ENCODE results near the gene SAP25.

Gene SAP25

DNA sequence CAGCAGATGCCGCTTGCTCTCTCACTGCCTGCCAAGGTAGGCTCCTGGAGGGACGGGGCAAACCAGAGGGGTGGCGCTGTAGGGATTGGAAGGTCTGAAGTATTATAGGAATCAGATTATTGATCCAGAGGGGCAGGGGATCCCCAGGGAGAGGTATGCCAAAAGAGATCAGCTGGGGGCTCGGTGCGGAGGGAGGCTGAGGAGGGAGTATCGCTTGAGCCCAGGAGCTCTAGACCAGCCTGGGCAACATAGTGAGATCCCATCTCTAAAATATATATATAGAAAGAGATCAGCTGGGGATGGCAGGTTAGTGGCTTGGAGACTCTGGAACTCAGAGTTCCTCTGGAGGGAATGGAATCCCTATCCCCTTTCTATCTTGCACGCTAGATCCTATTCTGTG is 21.5 kb upstream of the SAP25 start:
- DNase-seq (ENCODE audit: low spot score): no peak

DNA sequence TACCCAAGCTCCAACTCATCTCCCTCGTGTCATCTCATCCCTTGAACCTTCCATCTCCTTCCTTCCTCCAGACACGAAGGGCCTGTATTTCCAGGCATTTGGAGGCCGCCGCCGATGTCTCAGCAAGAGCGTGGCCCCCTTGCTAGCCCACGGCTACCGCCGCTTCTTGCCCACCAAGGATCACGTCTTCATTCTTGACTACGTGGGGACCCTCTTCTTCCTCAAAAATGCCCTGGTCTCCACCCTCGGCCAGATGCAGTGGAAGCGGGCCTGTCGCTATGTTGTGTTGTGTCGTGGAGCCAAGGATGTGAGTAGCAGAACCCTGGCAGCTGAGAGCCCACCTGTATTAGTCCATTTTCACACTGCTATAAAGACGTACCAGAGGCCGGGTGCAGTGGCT is 17.9 kb upstream of the SAP25 start:
- DNase-seq (ENCODE audit: low spot score): no peak

DNA sequence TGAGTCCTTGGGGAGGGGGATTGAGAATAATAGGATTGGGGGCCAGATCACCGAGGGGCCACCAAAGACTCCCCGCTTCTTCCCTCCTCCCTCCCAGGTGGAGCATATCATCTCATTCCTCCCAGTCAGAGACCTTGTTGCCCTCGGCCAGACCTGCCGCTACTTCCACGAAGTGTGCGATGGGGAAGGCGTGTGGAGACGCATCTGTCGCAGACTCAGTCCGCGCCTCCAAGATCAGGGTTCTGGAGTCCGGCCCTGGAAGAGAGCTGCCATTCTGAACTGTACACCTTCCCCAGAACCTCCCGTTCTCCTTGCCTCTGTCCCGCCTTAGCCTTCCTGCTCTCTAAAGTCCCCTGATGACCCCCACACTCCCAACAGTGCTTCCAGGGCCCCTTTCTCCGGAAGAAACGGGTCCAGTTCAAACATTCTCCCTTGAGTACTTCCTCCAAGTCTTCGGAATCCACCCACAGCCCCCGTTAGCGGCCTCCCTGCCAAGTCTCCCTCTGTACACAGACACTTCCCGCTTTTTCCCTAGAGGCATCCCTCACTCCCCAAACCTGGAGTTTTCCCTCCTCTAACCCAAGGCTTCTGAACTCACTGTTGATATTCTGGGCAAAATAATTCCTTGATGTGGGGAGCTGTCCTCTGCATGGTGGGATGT is 16.5 kb upstream of the SAP25 start:
- no peak for DNase-seq (ENCODE audit: low spot score)

DNA sequence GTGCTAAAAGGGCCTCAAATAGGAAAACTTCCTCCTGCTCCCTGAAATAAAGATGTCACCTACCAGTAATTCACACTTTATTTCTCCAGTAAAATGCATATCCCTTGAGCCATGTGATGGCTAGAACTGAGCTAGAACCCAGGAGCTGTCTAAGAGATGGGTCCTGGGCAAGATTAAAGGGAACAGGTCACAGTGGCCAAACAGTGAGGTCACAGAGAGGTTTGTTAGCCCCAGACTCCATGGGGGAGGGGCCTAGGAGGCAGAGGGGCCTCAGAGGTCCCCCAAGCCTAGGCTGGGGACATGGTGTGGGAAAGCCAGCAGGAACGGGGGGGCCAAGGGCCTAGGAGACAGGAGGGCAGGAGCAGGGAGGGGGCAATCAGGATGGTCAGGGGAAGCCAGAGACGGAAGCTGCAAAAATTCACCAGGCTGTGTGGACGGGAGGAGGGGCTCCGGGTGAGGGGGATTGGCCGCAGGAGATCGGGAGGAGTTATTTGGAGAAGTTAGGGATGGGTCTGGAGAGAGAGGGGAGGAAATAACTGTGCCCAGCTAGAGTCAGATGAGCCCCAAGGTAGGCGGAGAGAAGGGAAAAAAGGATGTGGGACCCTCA is 15.7 kb upstream of the SAP25 start:
- DNase-seq (ENCODE audit: low spot score): no peak

DNA sequence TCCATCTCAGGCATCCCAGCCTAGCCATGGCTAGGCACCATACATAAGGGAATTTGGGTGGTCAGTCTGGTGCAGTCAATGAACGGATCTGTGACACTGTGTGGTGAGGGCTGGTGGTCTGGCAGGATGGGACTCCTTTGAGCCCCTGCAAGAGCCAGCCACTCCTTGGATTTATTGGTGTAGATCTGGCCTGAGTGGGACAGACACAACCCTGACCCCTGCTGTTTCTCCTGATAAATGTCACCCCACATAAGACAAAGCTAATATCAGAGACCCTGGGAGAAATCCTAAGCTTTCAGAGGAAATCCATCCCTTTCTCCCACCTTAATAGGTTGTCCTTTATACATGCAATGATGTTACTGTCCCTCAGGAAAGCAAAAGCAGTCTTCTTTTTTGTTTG is 14.7 kb upstream of the SAP25 start:
- peak; percentile 29 for DNase-seq (ENCODE audit: low spot score)

DNA sequence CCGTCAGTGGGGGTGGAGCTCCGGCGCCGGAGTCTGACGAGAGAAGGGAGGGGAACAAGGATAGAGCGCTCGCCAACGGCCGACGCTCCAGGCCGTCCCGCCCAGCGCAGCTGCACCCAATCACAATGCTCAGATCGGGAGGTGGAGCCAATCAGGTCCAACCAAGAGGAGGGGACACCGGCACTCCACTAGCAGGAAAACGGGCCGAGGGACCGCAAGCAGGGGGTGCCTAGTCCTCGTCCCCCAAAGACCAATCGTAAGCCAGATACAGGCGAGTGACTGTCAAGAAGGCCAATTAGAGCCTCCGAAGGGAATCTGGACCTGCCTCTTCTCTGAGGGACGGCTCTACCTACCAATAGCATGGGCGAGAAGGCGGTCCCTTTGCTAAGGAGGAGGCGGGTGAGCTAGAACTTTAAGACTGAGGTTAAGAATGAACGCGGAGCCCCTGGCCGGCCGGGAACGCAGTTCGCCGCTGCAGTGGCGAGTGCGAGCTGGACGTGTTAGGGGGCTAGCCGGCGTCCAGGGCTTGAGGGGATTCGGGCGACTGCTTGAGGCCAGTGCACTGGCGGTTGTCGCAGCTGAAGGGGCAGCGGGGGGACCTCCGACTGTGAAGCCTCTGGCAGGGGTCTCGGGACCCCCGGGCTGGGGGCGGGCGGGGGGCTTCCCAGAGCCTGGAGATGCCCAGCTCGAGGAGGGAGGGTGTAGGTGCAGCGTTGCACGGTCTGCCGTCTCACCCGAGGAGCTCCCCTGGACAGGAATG is 12.7 kb upstream of the SAP25 start, which contains the start of gene FBXO24:
TSS of gene FBXO24 (plus strand) at position 63 of the 760 bp plus-strand sequence. CDS start at position 361, 298 bp downstream.
- peak; percentile 100 for DNase-seq (ENCODE audit: low spot score)

DNA sequence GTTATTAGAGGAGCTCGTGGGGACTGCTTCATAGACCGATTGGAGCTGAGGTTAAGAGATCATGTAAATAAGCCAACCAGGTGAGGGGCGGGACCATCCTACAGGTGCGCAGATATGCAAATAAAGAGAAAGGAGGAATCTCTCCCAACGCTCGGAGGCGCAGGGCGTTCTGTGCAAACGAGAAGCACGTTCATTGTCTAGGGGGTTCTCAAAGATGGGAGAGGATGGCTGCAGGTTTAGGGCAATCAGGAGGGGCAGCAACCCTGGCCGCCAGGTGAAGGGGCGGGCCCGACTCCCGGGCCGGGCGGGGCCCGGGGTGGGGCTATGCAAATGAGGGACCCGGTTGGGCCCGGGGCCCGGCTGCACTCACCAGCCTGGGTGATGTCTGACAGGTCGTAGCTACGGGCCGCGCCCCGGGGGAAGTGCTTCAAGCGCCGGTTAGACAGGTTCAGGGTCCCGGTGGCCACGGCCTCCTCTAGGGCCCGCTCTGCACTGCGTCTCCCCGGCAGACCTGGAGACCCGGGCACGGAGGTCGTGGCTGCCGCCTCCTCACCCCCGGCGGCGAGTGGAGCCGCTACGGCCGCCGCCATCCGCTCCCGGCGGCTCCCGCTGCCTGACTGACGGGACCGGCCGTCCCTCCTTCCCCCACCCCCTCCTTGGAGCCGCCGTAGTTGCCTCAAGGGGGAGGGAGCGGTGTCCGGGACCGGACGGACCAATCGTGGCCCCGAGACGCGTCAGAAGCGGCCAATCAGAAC is 12.0 kb upstream of the SAP25 start, which contains the start of gene LRCH4:
TSS of gene LRCH4 (minus strand) at position 619 of the 755 bp plus-strand sequence. CDS start at position 590, 29 bp downstream.
- DNase-seq (ENCODE audit: low spot score): peak; percentile 38

DNA sequence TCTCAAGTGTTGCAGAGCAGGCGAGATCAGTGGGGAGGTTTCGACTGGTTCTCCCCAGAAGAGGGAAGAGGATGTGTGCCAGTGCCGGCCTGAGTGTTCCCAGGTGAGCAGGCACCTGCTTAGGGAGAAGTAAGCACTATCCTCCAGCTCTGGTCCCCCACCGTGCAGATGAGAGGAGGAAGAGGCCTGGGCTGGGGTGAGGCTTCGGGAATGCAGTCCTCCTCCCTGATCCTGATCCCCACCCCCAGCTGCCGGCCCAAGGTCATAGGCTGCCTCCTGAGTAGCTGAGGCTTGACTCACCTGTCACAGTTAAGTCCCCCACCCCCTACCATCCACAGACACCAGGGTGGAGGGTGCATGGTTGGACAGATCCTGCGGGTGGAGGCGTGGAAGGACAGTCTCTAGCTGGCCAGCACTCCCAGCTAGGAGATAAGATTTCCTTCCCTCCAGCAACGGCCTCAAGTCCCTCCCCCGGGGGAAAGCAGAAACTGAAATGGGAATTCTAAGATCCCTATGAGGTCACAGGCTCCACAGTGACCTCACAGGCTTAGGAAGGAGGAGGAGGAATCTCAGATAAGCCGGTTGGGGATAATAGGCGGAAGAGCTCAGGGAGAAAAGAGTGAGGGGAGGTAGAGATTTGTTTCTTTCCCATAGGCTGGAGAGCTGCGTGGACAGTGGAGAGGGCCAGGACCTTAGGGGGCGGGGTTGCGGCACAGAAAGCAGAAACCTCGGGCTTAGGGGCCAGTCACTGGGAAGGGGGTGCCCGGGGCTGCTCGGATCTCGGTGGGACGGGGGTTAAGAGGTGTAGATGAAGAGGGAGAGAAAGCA is 11.2 kb upstream of the SAP25 start:
- peak; percentile 32 for DNase-seq (ENCODE audit: low spot score)

DNA sequence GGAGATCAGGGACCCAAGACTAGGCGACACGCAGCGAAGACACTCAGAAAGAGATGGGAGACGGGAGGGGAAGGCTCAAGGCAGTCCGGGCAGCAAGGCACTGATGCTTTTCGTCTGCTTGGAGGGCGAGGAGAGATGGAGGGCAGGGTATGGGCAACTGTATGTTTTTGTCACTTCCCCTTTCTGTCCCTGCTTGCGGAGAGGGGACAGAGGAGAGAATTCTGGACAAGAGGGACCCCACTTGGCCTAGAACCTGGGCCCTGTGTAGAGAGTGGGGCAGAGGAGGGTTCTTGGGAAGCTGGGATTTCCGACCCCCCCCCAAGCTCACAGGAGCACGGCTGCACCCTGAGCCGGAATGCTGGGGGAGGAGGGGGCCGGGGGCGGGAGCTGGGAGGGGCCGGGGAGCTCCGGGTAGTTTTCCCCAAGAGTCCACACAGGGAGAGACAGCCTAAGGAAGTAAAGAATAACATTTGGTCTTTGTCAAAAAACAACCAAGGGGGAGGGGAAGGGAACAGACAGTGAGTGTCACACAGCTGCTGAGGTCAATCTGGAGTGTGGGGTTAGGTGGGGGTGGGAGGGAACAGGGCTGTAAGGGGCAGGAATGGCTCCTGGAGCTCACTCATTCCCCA is 10.5 kb upstream of the SAP25 start:
- no peak for DNase-seq (ENCODE audit: low spot score)

DNA sequence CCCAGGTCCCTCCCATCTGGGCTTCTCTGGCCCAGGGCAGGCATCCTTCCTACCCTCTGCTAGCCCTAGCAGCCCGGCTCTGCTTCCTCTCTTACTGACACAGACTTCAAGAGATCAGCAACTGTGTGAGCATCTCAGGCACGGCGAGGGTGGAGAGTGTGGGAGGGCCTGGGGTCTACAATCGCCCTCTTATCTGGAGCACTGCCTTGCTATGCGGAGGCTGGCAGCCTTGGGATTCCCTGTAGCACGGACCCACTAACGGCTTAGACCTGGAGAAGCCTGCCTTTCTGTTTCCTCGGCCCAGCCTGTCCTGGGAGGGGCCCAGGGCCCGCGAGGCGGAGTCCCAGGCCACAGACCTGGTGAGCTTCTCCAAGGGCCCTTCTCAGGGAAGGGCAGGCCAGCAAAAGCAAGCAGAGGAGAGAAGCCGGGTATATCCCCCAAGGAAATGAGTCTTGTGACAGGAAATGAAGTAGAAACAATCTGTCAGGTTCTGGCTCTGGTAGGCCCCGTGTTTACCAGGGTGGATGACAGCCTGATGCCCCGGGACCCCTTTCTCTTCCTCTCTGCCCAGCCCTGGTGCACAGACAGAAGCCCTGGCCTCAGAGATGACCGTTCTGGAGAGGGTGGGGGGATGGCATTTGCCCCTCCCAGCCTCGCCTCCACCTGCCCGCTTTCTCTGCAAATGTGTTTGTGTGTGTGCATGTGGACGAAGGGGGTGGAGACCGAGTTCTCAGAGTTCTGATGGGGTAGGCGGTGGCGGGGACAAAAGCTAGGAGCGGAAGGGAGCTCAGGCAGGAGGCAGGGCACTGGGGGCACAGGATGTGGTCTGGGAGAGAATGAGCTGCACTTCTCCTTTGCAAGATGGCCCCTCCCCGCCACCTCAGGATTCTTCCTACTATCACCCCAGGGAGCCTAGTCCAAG is 9.7 kb upstream of the SAP25 start:
- no peak for DNase-seq (ENCODE audit: low spot score)

DNA sequence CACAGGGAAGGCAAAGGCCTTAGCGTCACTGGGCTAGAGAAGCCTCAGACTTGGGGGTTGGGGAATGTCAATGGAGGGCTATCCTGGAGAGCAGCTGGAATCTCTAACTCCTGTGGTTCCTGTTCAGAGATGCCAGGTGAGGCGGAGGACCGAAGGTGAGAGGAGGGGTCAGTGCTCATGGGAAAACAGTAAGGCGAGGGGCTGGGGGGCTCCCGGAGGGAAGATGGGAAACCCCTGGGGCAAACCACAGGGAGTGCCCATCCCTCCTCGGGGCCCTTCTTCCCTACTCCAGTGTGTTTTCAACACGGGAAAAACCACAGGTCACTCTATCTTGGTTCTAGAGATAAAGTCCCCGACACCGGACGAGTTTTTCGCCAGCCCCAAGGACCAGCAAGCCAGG is 8.9 kb upstream of the SAP25 start:
- no peak for DNase-seq (ENCODE audit: low spot score)

DNA sequence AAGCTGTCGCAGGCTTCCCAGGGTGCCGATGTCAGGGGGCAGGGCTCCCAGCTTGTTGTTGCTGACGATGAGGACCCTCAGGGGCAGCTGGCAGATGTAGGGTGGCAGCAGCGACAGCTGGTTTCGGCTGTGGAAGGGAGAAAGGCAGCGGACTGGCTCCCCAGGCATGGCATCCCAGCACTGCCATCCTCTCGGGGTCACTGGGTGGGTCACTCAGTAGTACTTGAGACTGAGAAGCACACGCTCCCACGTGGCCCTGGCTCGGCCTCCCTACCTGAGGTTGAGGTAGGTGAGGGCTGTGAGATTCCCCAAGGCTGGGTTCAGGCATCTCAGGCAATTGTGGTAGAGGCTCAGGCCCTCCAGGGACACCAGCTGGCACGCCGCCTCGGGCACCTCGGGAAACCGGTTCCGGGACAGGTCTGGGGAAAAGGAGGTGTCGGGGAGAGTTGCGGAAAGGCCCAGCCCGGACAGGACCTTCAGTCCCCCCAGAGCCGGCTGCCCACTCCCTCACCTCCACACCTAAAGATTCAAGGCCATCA is 8.4 kb upstream of the SAP25 start:
- no peak for DNase-seq (ENCODE audit: low spot score)

DNA sequence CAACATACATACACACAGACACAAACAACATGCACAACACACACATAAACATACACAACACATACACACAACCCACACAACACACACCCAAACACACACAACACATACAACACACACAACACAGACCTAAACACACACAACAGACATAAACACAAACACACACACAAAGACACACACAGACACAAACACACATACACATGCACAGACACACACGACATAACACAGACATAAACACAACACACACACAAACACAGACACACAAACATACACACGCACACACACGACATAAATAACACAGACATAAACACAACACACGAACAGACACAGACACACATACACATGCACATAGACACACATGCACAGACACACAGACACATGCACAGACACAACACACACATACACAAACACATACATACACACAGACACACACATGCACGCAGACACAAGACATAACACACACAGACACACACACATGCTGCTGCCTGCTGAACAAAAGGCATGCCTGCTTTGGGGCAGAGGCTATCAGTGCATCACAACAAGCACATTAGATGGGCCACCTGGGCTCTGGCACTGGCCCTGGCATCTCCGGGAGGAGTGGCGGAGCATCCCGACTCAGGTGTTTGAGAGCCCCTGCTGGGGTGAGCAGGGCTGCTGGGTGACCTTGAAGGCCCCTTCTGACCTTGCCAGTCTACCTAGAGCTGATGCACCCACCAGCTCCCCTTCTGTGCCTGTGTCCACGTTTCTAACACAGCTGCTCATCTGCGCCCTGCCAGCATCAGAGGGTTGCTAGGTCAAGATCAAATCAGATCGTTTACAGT is 7.0 kb upstream of the SAP25 start:
- DNase-seq (ENCODE audit: low spot score): no peak

DNA sequence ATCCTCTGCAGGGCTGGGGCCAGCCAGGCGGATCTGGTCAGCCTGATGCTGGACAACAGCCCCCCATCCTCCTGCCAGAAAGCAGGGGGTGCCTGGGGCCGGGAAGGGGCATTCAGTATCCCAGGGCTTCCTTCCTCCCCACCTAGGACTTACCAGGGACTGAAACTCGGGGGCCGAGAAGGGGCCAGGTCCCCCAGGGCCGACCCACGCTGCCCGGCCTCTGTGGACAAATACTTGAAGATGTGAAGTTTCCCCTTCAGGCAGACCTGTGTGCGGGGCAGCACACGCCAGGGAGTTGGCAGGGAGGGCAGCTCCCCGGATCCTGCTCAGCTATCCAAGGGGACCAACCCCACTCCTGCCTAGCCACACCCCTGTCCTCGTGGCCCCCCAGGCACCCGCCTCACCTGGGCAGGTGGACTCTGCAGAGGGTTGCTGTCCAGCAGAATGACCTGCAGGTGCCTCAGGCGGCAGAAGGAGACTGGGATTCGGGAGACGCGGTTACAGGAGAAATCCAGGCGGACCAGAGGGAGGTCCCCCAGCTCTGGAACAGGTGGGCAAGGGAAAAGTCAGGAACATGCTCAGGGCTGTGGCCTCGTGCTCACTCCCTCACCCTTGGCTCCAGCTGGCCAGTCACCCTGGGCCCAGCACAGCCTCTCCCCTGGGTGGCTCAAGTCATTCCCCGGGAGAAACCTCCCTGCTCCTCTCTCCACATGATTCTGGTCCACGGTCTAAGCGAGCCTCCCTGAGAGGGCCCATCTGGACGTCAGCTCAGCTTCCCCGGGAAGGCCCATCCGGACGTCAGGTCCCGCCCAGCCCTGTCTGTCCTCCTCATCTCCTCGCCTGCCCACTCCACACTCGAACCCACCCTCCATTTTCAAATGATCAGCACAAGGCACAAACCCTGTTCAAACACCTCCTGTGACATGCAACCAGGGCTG is 4.8 kb upstream of the SAP25 start:
- no peak for DNase-seq (ENCODE audit: low spot score)

DNA sequence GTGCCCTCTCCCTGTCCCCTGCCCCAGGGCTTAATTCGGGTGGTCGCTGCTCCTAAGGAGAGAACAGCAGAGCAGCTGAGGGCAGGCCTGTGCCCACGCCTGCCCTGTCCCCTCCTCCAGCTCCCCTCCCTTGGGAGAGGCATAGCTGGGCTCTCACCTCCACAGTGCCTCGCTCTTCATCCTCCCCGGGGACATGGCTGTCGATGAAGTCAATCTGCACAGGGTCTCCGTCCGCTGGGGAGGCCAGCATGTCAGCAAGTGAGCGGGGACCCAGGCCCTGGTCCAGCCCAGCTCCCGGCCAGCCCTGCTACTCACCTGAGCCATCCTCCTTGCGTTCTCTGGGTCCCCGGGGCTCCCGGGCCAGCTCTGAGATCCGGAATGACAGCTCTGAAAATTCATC is 3.8 kb upstream of the SAP25 start:
- no peak for DNase-seq (ENCODE audit: low spot score)

DNA sequence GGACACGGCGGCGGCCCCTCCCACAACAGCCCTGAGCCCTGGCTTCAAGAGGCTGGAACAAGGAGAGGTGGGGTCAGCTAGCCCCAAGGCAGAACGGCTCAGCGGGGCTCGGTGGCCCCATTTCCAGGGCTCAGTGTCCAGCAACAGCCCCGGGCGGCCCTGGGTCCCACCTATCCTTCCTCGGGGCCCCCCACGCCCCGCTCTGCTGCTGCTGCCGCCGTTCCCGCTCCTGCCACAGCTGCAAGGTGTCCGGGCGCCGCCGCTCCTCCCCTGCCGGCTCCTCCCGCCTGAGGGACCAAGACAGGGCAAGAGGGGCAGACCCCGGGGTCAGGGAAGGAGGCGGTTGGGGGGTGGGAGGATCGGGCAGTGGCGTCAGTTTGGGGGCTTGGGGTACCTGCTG is 3.4 kb upstream of the SAP25 start:
- DNase-seq (ENCODE audit: low spot score): no peak

DNA sequence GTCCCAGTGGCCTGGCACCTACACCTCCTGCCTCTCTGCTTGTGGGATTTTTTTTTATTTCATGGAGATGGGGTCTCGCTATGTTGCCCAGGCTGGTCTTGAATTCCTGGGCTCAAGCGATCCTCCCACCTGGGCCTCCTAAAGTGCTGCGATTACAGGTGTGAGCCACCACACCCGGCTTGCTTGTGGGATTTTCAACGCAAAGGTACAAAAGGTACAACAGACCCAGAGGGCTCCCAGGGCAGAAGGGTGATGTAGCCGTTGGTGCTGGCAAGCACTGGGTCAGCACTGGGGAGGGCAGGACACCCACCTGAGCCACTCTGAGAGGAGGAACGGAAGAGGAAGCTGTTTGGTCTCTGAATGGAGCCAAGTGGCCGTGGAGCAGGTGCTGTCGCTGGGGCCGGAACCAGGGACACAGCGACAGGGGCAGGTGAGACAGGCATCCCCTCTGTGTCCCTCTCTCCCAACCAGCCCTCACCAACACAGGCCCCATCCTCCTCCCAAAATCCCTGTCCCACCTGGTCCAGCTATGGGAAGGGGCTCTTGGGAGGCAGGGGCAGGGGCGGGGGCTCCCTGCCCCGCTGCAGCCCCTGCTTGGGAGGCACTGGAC is 2.8 kb upstream of the SAP25 start:
- no peak for DNase-seq (ENCODE audit: low spot score)
